ENCODE data around the gene AGFG2. TPM values are rescaled to one million over a fixed set of nuclear protein-coding genes. Genes with fewer than 3 reads are reported as not detected.

AGFG2 gene
- total RNA-seq, 1 donor from 2014 or later: 1.2 TPM

GRCh38 chr7:100513212-100513810 is 25.7 kb upstream of the AGFG2 start:
- Mint-ChIP-seq H3K9me3 (peaks cover 2% of the 10 kb centered on the region), H3K27ac (no peak overlapping the region), H3K4me1 (peaks cover 19% of the 10 kb centered on the region), H3K4me3 (no peak overlapping the region), H3K36me3 (no peaks in the 10 kb centered on the region), H3K27me3 (ENCODE audit: insufficient read depth, low read depth) (no peaks in the 10 kb centered on the region)
- Histone ChIP-seq H2AFZ (replicated peaks) (no peak overlapping the region), H3K4me2 (no peak overlapping the region), H3K4me3 (no peak overlapping the region), H3K27me3 (no peaks in the 10 kb centered on the region), H3K36me3 (no peaks in the 10 kb centered on the region), H3K4me1 (no peaks in the 10 kb centered on the region), H4K20me1 (ENCODE audit: low read depth) (no peaks in the 10 kb centered on the region), H3K79me2 (ENCODE audit: low read depth) (no peaks in the 10 kb centered on the region), H3K27ac (no peak overlapping the region), H3K9me3 (ENCODE audit: low read depth) (no peaks in the 10 kb centered on the region), H3K9ac (no peak overlapping the region), H3F3A (ENCODE audit: low read depth) (no peaks in the 10 kb centered on the region)
- TF ChIP-seq EZH2 (IDR thresholded peaks at IDR 0.05) (no peak), CTCF (IDR thresholded peaks at IDR 0.05) (no peak), EZH2phosphoT487 (IDR thresholded peaks at IDR 0.05) (no peak)
- DNase-seq (ENCODE audit: low spot score): no peak

- Histone ChIP-seq H3K4me3 (no peak overlapping the region), H4K20me1 (ENCODE audit: low read depth) (no peaks in the 10 kb centered on the region), H3K4me1 (no peaks in the 10 kb centered on the region), H3K4me2 (no peak overlapping the region), H3F3A (ENCODE audit: low read depth) (no peaks in the 10 kb centered on the region), H3K36me3 (no peaks in the 10 kb centered on the region), H3K27me3 (no peaks in the 10 kb centered on the region), H3K9me3 (ENCODE audit: low read depth) (no peaks in the 10 kb centered on the region), H2AFZ (replicated peaks) (no peak overlapping the region), H3K9ac (no peak overlapping the region), H3K79me2 (ENCODE audit: low read depth) (no peaks in the 10 kb centered on the region), H3K27ac (no peak overlapping the region)
- no peak overlapping the region for H3K4me3 Mint-ChIP-seq
- TF ChIP-seq EZH2 (IDR thresholded peaks at IDR 0.05) (no peak), EZH2phosphoT487 (IDR thresholded peaks at IDR 0.05) (no peak), CTCF (IDR thresholded peaks at IDR 0.05) (no peak)
- H3K27ac Mint-ChIP-seq: no peak overlapping the region
- H3K4me1 Mint-ChIP-seq: peaks cover 15% of the 10 kb centered on the region
- no peak for DNase-seq (ENCODE audit: low spot score)
- peaks cover 2% of the 10 kb centered on the region for H3K27me3 Mint-ChIP-seq (ENCODE audit: insufficient read depth, low read depth)
- peaks cover 2% of the 10 kb centered on the region for H3K9me3 Mint-ChIP-seq
- H3K36me3 Mint-ChIP-seq: no peaks in the 10 kb centered on the region
These were observed 23.9 kb upstream of the AGFG2 start for GRCh38 chr7:100515072-100515532.

- no peaks in the 10 kb centered on the region for H3K36me3 ChIP-seq
- Mint-ChIP-seq H3K4me3 (peak overlapping the region; percentile 25), H3K9me3 (peaks cover 2% of the 10 kb centered on the region), H3K27me3 (ENCODE audit: insufficient read depth, low read depth) (peaks cover 3% of the 10 kb centered on the region), H3K4me1 (peaks cover 15% of the 10 kb centered on the region), H3K27ac (no peak overlapping the region), H3K36me3 (no peaks in the 10 kb centered on the region)
- H4K20me1 ChIP-seq (ENCODE audit: low read depth): no peaks in the 10 kb centered on the region
- no peaks in the 10 kb centered on the region for H3F3A ChIP-seq (ENCODE audit: low read depth)
- peak overlapping the region; percentile 89 for H2AFZ ChIP-seq (replicated peaks)
- TF ChIP-seq EZH2 (IDR thresholded peaks at IDR 0.05): no peak
- no peak for TF ChIP-seq EZH2phosphoT487 (IDR thresholded peaks at IDR 0.05)
- TF ChIP-seq CTCF (IDR thresholded peaks at IDR 0.05): no peak
- no peaks in the 10 kb centered on the region for H3K79me2 ChIP-seq (ENCODE audit: low read depth)
- DNase-seq (ENCODE audit: low spot score): peak; percentile 12
- H3K9me3 ChIP-seq (ENCODE audit: low read depth): no peaks in the 10 kb centered on the region
- H3K27me3 ChIP-seq: no peaks in the 10 kb centered on the region
- H3K27ac ChIP-seq: no peak overlapping the region
- H3K4me1 ChIP-seq: no peaks in the 10 kb centered on the region
- H3K4me2 ChIP-seq: no peak overlapping the region
- no peak overlapping the region for H3K4me3 ChIP-seq
- H3K9ac ChIP-seq: no peak overlapping the region
These were observed 22.7 kb upstream of the AGFG2 start for GRCh38 chr7:100516135-100516812.

All from neural progenitor cell (in vitro differentiated cells).